ENCODE data around the gene ARAP3.
"Not testable (repeated sequence)": the region's sequence is repeated elsewhere in the genome, so short reads cannot be mapped to it uniquely, and the experiment has no call there.

Gene ARAP3

GRCh38 chr5:141615991-141616720, 65.9 kb downstream of the ARAP3 start:
- peak in 2 of 3 experiments; percentile 16 to 24 for DNase-seq (ENCODE audit: low read depth in 3 of 3)

- DNase-seq (ENCODE audit: low read depth in 3 of 3): no peak
Observed at GRCh38 chr5:141613344-141613743, 68.7 kb downstream of the ARAP3 start.

GRCh38 chr5:141611289-141611688, 70.7 kb downstream of the ARAP3 start:
- DNase-seq (ENCODE audit: low read depth in 3 of 3): no peak

GRCh38 chr5:141609921-141610320, 72.1 kb downstream of the ARAP3 start:
- not testable (repeated sequence) for DNase-seq (ENCODE audit: low read depth in 3 of 3)

GRCh38 chr5:141609044-141609443, 73.0 kb downstream of the ARAP3 start:
- DNase-seq (ENCODE audit: low read depth in 3 of 3): no peak

- no peak for DNase-seq (ENCODE audit: low read depth in 3 of 3)
Observed at GRCh38 chr5:141608557-141608956, 73.5 kb downstream of the ARAP3 start.

- DNase-seq (ENCODE audit: low read depth in 3 of 3): no peak
Observed at GRCh38 chr5:141608046-141608445, 74.0 kb downstream of the ARAP3 start.

- DNase-seq (ENCODE audit: low read depth in 3 of 3): peak in 2 of 3 experiments; percentile 27 to 48
Observed at GRCh38 chr5:141605523-141606277, 76.3 kb downstream of the ARAP3 start.

- DNase-seq (ENCODE audit: low read depth in 3 of 3): no peak
Observed at GRCh38 chr5:141603923-141604717, 77.9 kb downstream of the ARAP3 start.
